GM21367 (cell line): ENCODE measurements around the gene PDE1A.

Experiments used
- ATAC-seq: cut with Tn5 transposase; IDR thresholded peaks from one replicate; pipeline ENCODE4 v1.9.1; 2021; ENCODE audit not compliant: unreplicated experiment

The PDE1A gene

DNA sequence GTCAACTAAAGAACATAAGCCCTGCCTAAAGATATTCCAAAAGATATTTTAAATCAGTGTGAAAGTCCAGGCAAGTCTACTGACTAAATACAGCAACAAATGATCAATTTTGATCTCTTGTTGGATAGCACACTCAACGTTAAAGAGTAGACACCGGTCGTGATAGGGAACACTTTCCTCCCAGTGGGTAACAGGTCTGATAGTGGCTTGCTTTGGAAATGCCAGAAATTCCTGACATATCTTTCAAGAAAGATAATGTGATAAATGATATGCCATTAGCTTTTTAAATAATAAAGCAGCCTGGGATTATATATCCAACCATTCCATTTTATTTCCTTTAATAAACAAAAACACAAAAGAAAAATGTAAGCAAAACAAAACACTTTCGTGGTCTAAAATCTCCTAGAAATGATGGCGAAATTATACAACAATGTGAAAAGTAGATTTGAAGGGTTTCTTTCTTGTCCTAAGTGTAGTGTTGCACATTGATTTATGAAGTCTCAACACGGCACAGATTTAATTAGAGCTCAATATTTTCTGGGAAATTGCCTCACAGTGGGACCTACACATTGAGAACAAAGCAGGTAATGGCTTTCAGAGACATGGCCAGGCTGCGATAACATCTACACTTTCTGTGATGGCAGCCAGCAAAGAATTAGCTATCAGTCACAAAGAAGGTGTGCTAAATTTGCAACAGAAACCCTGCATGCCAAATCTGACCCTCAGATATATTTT is 282.6 kb downstream of the PDE1A start:
- no peak for ATAC-seq

- no peak for ATAC-seq
These were observed 284.8 kb downstream of the PDE1A start for GRCh38 chr2:182142062-182142461.

GRCh38 chr2:182134201-182134600 is 292.6 kb downstream of the PDE1A start:
- no peak for ATAC-seq

- ATAC-seq = no peak
These were observed 293.5 kb downstream of the PDE1A start for GRCh38 chr2:182133195-182133891.

DNA sequence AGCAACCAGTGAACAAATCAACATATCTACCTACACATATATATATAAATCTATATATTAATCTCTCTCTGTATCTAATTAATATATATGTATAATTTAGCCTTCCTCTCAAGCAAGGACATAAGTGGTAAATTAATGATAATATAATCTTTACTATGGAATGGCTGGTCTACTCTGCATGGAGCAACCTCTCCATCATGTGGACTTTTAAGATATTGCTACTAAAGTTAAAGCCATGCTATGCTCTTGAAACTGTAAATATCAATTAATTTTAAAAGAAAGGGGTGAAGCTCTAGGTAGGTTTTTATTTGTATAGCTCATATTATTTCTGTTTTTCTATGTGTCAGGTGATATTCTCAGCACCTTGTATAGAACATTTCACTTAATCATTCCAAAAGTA is 294.2 kb downstream of the PDE1A start:
- no peak for ATAC-seq

DNA sequence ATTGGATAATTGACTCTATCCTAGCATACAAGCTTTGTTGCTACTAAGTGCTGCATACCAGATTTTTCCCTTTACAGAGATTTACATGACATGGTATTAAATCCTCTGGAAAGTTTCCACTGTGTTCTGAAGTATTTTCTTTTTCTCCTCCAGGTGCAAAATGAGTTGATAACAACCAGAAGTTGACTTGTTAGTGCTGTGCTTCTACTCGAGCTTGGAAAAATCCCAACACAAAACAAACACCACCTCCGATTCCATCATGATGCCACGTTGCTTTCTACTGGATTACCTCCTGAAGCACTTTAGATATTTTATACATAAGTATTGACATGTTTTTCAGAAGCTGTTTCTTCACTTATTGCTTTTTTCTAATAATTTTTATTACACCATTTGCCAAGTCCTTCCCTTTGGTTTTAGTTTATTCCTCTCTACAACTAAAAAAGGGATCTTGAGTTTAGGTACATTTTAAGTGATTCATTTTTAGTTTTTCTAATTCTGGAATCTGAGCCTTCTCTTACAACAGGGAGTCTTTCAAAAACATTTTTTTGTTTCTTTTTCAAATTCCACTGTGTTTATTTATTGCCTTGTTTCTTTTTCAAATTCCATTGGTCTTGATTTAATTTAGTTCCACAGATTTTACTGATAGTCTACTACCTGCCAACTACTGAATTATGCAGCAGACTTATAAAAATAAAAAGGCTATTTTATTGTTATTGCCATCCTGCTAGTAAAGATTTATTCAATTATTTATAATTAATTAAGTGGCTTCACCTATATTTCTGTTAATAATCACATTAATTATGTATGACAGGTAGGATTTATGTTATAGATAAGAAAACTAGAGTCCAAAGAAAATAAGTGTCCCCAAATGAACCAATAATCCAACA is 297.8 kb downstream of the PDE1A start:
- no peak for ATAC-seq

DNA sequence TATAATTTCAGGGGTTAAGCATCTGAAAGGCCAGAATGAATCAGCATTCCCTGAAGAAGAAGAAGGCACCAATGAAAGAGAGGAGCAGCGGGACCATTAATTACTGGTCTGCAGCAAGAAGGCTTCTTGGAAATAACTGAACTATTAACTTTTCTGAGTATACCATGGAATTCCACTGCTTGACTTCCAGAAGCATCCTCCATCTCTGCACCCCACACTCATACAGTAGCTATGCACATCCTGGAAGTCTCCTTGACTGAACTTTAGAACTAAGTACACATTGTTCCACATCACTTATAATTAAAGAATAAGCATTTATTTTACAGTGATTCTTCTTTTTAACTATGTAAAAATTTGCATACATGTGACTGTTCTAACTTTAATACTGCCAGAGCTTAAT is 309.6 kb downstream of the PDE1A start:
- ATAC-seq = no peak

GRCh38 chr2:182116774-182117173 is 310.1 kb downstream of the PDE1A start:
- ATAC-seq = no peak

DNA sequence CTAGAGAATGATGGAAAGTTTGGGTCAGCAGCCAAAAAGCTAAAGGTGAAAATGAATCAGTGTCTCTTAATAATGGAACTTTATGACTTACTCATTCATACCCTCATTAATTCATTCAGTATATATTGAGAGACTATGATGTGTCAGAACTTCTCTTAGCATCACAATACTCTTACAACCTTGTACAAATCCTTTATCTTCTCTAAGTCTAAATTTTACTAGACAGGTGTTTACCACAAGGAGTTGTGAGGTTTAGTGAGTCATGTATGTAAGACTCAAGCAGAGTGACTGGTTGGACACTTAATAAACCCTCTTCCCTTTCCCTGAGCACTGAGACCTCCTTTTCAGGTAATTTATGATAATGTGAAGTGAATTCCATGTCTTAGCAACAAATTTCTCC is 311.6 kb downstream of the PDE1A start:
- no peak for ATAC-seq

DNA sequence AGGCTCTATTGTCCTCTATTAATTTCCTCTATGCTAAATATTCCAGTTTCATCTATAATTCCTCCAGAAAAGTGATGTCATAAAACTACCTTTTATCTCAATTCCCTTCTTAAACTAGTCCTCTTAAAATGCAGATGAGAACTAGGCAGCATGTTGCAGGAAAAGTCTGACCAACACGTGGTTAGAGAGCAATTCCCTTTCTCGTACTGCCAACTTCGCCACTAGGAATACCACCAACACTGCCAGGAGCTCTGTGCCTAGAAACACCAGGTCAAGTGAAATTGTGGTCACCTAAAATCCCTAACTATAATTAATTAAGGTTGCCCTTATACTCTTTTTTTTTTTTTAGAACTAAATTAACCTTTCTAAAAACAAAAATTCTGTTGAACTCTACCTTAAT is 313.5 kb downstream of the PDE1A start:
- no peak for ATAC-seq

DNA sequence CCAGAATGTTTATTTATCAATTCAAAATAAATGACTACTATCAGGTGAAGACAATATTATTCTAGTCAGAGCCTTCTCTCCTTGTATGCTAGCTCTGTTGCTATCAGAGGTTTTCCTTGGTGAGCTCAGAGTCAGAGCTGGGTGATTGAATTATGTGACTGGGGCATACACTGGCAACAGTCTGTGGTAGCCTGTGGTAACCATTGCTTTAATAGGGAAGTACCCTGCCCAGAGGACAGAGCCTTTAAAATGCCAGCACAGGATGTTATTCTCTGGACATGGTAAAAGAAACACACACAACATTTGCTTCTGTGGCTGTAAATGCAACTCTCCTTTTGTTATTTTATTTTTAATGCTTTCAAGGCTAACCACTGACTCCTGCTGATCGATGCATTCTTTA is 316.5 kb downstream of the PDE1A start:
- ATAC-seq = no peak

DNA sequence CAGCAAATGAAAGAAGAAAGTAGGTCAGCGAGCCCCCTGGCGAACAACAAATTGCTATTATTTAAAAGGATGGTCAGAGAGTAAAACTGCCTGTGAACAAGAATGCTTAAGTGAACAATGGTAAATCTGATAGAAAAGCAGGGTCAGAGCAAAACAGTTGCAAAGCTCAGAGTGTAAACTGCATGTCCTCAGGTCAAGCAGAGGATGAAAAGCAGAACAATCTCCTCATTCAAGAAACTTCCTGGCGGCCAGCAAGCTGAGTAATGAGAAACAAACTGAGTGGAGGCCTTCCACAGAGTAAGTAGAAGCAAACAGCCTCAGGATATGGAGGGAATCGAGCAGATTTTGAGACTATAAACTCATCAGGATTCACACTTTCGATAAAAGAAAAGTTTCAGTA is 323.3 kb downstream of the PDE1A start:
- no peak for ATAC-seq

- ATAC-seq = no peak
These were observed 325.6 kb downstream of the PDE1A start for GRCh38 chr2:182101263-182101662.

- ATAC-seq = no peak
These were observed 328.2 kb downstream of the PDE1A start for GRCh38 chr2:182098648-182099047.

DNA sequence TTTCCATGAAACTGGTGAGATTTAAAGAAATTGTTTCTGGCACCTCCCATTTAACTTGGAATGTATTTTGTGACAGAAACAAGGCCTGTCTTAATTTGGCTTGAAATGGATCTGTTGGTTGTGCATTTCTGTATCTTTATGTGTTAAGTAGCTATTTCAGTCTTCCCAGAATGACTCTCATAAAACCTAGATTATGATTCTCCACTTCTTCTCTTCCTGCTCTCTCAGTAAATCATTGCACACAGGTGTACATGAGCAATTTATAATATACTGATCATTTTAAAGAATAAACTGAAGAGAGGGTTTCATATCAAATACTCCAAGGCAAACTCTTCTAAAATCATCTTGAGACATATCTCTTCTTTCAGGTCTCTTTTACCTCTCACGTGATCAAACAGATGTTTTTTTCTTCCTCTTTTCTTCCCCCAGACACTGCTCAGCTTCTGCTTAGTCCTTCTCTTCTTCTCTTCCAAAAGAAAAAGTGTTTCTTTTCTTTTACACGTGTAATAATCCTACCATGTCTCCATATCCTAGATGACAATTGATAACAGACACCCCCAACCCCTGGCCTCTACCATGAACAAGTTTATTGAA is 329.2 kb downstream of the PDE1A start:
- ATAC-seq = no peak

- no peak for ATAC-seq
These were observed 336.4 kb downstream of the PDE1A start for GRCh38 chr2:182090486-182090885.
